ENCODE measurements around the gene NTSR2. TPM values are rescaled to one million over a fixed set of nuclear protein-coding genes. Genes with fewer than 3 reads are reported as not detected.

The NTSR2 gene
- total RNA-seq, 1 experiment from 2014 or later, result not detected

DNA sequence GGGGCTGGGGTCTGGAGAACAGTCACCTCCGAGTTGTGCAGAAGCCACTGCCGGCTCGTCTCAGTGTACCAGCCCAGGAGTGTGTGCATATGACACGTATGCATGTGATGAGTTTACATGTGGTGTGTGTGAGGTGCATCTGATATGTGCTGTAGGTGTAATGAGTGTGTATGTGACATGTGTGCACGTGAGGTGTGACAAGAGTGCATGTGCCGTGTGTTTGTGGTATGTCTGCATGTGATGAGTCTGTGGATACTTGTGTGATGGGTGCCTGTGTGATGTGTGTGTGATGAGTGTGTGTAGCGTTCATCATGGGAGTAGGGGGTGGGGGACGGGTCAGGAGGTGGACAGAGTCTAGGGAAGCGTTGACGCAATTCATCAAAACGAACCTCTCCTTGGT is 12.8 kb downstream of the NTSR2 start:
- Mint-ChIP-seq H3K4me3 (no peak overlapping the region), H3K27me3 (ENCODE audit: low read depth) (peaks cover 4% of the 10 kb centered on the region), H3K4me1 (no peaks in the 10 kb centered on the region), H3K27ac (no peak overlapping the region), H3K36me3 (peaks cover 4% of the 10 kb centered on the region), H3K9me3 (peaks cover 4% of the 10 kb centered on the region)
- ChIA-PET CTCF (interaction anchor here (1.3 kb wide), 1 partner anchor 15 kb away, joined by 4 read pairs; no protein-coding TSS in a partner anchor), POLR2A (no interaction called here)
- ATAC-seq (no peak), DNase-seq (ENCODE audit: low spot score) (no peak)
- TF ChIP-seq, protein P1, sequence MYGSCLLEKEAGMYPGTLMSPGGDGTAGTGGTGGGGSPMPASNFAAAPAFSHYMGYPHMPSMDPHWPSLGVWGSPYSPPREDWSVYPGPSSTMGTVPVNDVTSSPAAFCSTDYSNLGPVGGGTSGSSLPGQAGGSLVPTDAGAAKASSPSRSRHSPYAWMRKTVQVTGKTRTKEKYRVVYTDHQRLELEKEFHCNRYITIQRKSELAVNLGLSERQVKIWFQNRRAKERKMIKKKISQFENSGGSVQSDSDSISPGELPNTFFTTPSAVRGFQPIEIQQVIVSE (CRISPR knock-in tag; IDR thresholded peaks at IDR 0.05; ENCODE audit: borderline replicate concordance), result no peak
- TF ChIP-seq SOX15 (CRISPR knock-in tag; IDR thresholded peaks at IDR 0.05) (no peak), FOXJ3 (CRISPR knock-in tag; IDR thresholded peaks at IDR 0.05; ENCODE audit: borderline replicate concordance) (no peak), SMAD3 (CRISPR knock-in tag; IDR thresholded peaks at IDR 0.05; ENCODE audit: borderline replicate concordance) (no peak), EMX1 (CRISPR knock-in tag; IDR thresholded peaks at IDR 0.05) (no peak), ESRRA (CRISPR knock-in tag; IDR thresholded peaks at IDR 0.05; ENCODE audit: borderline replicate concordance) (no peak), CBFB (CRISPR knock-in tag; IDR thresholded peaks at IDR 0.05; ENCODE audit: low read depth) (no peak), NFATC4 (CRISPR knock-in tag; IDR thresholded peaks at IDR 0.05) (no peak)
- TF ChIP-seq, protein P2, sequence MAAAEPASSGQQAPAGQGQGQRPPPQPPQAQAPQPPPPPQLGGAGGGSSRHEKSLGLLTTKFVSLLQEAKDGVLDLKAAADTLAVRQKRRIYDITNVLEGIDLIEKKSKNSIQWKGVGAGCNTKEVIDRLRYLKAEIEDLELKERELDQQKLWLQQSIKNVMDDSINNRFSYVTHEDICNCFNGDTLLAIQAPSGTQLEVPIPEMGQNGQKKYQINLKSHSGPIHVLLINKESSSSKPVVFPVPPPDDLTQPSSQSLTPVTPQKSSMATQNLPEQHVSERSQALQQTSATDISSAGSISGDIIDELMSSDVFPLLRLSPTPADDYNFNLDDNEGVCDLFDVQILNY (CRISPR knock-in tag; IDR thresholded peaks at IDR 0.05), result no peak
- TF ChIP-seq, protein P3, sequence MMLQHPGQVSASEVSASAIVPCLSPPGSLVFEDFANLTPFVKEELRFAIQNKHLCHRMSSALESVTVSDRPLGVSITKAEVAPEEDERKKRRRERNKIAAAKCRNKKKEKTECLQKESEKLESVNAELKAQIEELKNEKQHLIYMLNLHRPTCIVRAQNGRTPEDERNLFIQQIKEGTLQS (CRISPR knock-in tag; conservative IDR thresholded peaks at IDR 0.05), result no peak
- TF ChIP-seq, protein P4, sequence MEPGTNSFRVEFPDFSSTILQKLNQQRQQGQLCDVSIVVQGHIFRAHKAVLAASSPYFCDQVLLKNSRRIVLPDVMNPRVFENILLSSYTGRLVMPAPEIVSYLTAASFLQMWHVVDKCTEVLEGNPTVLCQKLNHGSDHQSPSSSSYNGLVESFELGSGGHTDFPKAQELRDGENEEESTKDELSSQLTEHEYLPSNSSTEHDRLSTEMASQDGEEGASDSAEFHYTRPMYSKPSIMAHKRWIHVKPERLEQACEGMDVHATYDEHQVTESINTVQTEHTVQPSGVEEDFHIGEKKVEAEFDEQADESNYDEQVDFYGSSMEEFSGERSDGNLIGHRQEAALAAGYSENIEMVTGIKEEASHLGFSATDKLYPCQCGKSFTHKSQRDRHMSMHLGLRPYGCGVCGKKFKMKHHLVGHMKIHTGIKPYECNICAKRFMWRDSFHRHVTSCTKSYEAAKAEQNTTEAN (CRISPR knock-in tag; IDR thresholded peaks at IDR 0.05), result no peak

DNA sequence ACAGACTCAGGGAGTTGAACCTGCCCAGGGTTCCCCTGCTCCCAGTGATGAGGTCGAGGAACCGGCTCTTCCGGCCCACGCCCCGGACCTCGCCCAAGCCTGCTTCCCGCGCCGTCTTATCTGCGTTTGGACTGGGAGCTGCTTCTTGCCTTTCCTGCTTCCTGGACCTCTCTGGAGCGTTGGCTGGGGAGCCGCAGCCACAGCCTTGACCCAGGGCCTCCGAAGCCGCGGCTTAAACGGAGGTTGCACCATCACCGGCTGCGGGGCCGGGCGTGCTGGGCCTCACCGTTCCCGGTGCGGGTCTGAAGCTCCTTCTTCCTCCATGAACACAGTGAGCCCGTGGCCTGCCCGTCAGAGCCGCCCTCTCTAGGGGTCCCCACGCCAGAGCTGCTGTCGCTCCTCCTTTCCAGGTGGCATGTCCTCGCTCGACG is 13.3 kb downstream of the NTSR2 start:
- TF ChIP-seq, protein P5, sequence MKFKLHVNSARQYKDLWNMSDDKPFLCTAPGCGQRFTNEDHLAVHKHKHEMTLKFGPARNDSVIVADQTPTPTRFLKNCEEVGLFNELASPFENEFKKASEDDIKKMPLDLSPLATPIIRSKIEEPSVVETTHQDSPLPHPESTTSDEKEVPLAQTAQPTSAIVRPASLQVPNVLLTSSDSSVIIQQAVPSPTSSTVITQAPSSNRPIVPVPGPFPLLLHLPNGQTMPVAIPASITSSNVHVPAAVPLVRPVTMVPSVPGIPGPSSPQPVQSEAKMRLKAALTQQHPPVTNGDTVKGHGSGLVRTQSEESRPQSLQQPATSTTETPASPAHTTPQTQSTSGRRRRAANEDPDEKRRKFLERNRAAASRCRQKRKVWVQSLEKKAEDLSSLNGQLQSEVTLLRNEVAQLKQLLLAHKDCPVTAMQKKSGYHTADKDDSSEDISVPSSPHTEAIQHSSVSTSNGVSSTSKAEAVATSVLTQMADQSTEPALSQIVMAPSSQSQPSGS (CRISPR knock-in tag; IDR thresholded peaks at IDR 0.05; ENCODE audit: borderline replicate concordance, low read depth), result no peak
- TF ChIP-seq, protein P6, sequence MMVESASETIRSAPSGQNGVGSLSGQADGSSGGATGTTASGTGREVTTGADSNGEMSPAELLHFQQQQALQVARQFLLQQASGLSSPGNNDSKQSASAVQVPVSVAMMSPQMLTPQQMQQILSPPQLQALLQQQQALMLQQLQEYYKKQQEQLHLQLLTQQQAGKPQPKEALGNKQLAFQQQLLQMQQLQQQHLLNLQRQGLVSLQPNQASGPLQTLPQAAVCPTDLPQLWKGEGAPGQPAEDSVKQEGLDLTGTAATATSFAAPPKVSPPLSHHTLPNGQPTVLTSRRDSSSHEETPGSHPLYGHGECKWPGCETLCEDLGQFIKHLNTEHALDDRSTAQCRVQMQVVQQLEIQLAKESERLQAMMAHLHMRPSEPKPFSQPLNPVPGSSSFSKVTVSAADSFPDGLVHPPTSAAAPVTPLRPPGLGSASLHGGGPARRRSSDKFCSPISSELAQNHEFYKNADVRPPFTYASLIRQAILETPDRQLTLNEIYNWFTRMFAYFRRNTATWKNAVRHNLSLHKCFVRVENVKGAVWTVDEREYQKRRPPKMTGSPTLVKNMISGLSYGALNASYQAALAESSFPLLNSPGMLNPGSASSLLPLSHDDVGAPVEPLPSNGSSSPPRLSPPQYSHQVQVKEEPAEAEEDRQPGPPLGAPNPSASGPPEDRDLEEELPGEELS (CRISPR knock-in tag; IDR thresholded peaks at IDR 0.05), result no peak
- TF ChIP-seq FOXP1 (CRISPR knock-in tag; IDR thresholded peaks at IDR 0.05; ENCODE audit: borderline replicate concordance), result no peak
- TF ChIP-seq GTF2I (CRISPR knock-in tag; conservative IDR thresholded peaks at IDR 0.05), result no peak
- no peak for TF ChIP-seq PRRX2 (CRISPR knock-in tag; IDR thresholded peaks at IDR 0.05)
- no peak for TF ChIP-seq ETV6 (CRISPR knock-in tag; IDR thresholded peaks at IDR 0.05)
- TF ChIP-seq ZBTB21 (CRISPR knock-in tag; IDR thresholded peaks at IDR 0.05; ENCODE audit: borderline replicate concordance), result no peak
- no peak for TF ChIP-seq ZNF121 (CRISPR knock-in tag; IDR thresholded peaks at IDR 0.05)
- no peak for TF ChIP-seq FOXK1 (CRISPR knock-in tag; IDR thresholded peaks at IDR 0.05)
- no peak for TF ChIP-seq ZNF317 (CRISPR knock-in tag; IDR thresholded peaks at IDR 0.05; ENCODE audit: borderline replicate concordance, low read depth)
- TF ChIP-seq ELF4 (CRISPR knock-in tag; IDR thresholded peaks at IDR 0.05; ENCODE audit: low read depth), result no peak
- TF ChIP-seq, protein P7, sequence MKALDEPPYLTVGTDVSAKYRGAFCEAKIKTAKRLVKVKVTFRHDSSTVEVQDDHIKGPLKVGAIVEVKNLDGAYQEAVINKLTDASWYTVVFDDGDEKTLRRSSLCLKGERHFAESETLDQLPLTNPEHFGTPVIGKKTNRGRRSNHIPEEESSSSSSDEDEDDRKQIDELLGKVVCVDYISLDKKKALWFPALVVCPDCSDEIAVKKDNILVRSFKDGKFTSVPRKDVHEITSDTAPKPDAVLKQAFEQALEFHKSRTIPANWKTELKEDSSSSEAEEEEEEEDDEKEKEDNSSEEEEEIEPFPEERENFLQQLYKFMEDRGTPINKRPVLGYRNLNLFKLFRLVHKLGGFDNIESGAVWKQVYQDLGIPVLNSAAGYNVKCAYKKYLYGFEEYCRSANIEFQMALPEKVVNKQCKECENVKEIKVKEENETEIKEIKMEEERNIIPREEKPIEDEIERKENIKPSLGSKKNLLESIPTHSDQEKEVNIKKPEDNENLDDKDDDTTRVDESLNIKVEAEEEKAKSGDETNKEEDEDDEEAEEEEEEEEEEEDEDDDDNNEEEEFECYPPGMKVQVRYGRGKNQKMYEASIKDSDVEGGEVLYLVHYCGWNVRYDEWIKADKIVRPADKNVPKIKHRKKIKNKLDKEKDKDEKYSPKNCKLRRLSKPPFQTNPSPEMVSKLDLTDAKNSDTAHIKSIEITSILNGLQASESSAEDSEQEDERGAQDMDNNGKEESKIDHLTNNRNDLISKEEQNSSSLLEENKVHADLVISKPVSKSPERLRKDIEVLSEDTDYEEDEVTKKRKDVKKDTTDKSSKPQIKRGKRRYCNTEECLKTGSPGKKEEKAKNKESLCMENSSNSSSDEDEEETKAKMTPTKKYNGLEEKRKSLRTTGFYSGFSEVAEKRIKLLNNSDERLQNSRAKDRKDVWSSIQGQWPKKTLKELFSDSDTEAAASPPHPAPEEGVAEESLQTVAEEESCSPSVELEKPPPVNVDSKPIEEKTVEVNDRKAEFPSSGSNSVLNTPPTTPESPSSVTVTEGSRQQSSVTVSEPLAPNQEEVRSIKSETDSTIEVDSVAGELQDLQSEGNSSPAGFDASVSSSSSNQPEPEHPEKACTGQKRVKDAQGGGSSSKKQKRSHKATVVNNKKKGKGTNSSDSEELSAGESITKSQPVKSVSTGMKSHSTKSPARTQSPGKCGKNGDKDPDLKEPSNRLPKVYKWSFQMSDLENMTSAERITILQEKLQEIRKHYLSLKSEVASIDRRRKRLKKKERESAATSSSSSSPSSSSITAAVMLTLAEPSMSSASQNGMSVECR (CRISPR knock-in tag; IDR thresholded peaks at IDR 0.05; ENCODE audit: borderline replicate concordance), result no peak
- TF ChIP-seq, protein P8, sequence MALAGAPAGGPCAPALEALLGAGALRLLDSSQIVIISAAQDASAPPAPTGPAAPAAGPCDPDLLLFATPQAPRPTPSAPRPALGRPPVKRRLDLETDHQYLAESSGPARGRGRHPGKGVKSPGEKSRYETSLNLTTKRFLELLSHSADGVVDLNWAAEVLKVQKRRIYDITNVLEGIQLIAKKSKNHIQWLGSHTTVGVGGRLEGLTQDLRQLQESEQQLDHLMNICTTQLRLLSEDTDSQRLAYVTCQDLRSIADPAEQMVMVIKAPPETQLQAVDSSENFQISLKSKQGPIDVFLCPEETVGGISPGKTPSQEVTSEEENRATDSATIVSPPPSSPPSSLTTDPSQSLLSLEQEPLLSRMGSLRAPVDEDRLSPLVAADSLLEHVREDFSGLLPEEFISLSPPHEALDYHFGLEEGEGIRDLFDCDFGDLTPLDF (CRISPR knock-in tag; IDR thresholded peaks at IDR 0.05), result no peak
- ATAC-seq (no peak; the same call in 1 of the 2 replicates), DNase-seq (ENCODE audit: low spot score) (no peak)
- CTCF ChIA-PET, result interaction anchor here (1.3 kb wide), 1 partner anchor 14 kb away, joined by 4 read pairs; no protein-coding TSS in a partner anchor
- Mint-ChIP-seq H3K4me3 (no peak overlapping the region), H3K4me1 (no peaks in the 10 kb centered on the region), H3K27ac (no peak overlapping the region), H3K36me3 (no peaks in the 10 kb centered on the region), H3K9me3 (no peaks in the 10 kb centered on the region), H3K27me3 (ENCODE audit: low read depth) (no peaks in the 10 kb centered on the region; the same call in 1 of the 2 replicates)
- POLR2A ChIA-PET, result no interaction called here

Measured in WTC11 (cell line).